IPS-NIHi11 (cell line): ENCODE data around the gene S100PBP.
"Not testable (repeated sequence)": the region's sequence is repeated elsewhere in the genome, so short reads cannot be mapped to it uniquely, and the experiment has no call there.

Experiments
- DNase-seq: peaks from one replicate; pipeline ENCODE4 v3.0.0; 2012; ENCODE audit warnings: mixed read lengths, low spot score

Gene S100PBP

GRCh38 chr1:32901823-32902534 is 84.5 kb downstream of the S100PBP start:
- DNase-seq = no peak

GRCh38 chr1:32902535-32902920 is 85.1 kb downstream of the S100PBP start:
- no peak for DNase-seq

DNA sequence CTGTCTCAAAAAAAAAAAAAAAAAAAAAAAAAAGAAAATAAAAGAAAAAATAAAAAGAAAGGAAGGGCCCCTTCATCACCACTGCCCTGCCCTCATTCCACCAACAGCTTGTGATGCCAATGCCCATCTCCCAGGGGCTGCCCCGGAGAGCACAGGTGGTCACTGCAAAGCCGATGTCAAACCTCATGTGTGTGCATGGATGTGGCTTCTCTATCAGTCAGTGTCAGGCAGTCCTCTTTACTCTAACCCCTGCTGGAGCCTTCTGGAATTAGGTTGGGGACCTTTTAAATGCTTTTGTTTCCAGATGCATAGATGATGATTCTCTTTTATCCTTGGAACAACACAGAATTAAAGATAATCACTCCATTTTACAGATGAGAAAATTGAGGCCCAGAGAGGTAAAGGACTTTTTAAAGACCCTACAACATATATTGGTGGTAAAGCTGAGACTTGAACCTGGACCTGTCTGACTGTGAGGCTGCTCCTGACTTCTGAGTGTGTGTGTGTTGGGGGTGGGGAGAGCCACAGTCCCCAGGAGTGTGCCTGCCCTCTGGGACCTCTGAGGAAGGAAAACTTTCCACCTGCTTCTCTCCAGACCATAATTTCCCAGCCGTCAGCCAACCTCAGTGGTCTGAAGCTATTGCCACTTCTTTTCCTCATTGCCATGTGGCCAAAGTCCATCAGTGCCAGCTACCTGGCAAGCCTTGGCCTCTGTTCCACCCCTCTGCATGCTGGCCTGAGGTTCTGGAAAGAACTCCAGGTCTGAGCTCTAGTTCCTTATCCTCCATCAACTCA is 86.7 kb downstream of the S100PBP start:
- DNase-seq = no peak

DNA sequence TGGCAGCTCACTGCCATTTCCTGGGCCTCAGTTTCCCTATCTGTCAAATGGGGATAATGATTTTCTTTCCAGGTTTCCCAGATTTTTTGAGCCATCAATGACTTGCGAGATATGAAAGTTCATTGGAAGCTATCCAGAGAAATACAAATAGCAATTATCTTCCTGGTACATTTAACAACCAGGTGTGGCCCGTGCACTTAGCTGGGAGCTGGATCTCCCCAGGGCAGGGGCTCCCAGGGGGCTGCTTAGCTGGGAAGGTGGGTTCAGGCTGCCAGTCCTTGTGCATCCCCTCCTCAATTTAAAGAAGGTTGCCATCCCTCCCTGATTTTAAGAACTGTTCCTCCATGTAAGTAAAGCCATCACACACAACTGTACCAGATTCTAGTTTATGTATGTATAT is 87.3 kb downstream of the S100PBP start:
- DNase-seq = no peak

DNA sequence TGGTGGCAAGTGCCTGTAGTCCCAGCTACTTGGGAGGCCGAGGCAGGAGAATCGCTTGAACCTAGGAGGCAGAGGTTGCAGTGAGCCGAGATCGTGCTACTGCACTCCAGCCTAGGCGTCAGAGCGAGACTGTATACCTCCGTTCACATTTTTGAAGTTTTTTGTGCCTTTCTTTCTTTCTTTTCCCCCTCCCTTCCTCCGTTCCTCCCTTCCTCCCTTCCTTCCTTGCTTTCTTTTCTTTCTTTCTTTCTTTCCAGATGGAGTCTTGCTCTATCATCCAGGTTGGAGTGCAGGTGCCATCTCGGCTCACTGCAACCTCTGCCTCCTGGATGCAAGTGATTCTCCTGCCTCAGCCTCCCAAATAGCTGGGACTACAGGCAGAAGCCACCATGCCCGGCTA is 88.1 kb downstream of the S100PBP start:
- DNase-seq = not testable (repeated sequence)

GRCh38 chr1:32906654-32907053 is 89.2 kb downstream of the S100PBP start:
- DNase-seq = no peak

- DNase-seq = no peak
Observed at GRCh38 chr1:32907435-32907834, 90.0 kb downstream of the S100PBP start.
